VCaP (cell line): ENCODE results near the gene NRXN3.
"Not testable (repeated sequence)": the region's sequence is repeated elsewhere in the genome, so short reads cannot be mapped to it uniquely, and the experiment has no call there.

Experiments used
- H3K27ac ChIP-seq: fragments of 450-650 bp; 2 replicates; pipeline ENCODE4 v1.5.1; 2017
- CTCF ChIP-seq: fragments of 450-650 bp; conservative IDR thresholded peaks from 2 replicates; pipeline ENCODE4 v1.5.1; 2017; ENCODE audit warnings: mild to moderate bottlenecking, moderate library complexity

The NRXN3 gene

GRCh38 chr14:78535041-78535440, 364.9 kb downstream of the NRXN3 start:
- peak overlapping the region; percentile 54 for H3K27ac ChIP-seq
- no peak for TF ChIP-seq CTCF

DNA sequence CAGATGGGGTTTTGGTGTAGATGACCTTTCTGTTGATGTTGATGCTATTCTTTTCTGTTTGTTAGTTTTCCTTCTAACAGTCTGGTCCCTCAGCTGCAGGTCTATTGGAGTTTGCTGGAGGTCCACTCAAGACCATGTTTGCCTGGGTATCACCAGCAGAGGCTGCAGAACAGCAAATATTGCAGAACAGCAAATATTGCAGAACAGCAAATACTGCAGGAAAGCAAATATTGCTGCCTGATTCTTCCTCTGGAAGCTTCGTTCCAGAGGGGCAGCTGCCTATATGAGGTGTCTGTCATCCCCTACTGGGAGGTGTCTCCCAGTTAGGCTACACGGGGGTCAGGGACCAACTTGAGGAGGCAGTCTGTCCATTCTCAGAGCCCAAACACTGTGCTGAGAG, 371.6 kb downstream of the NRXN3 start:
- H3K27ac ChIP-seq: peak overlapping the region; percentile 60

GRCh38 chr14:78543433-78543832, 373.3 kb downstream of the NRXN3 start:
- no peak overlapping the region for H3K27ac ChIP-seq
- TF ChIP-seq CTCF: no peak

DNA sequence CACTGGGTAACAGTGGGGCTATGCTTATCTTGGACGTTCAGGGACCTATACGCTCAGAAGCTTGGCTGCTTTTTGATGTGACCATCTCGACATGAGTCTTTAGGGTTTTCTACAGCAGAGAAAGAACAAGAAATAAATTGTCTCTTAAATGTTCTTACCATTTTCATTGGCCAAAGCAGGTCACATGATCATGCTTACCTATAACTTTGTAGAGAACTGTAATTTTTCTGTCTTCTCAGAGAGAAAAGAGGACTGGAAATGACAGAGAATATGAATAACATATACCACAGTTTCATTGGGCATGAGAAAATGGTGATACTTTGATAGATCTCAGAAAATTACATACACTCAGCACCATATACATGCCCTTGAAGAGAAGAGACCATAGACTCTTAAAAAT, 390.9 kb downstream of the NRXN3 start:
- no peak overlapping the region for H3K27ac ChIP-seq
- TF ChIP-seq CTCF: no peak

GRCh38 chr14:78566026-78566858, 396.1 kb downstream of the NRXN3 start:
- H3K27ac ChIP-seq: peak overlapping the region; percentile 40; the same call in 1 of the 2 replicates

GRCh38 chr14:78566859-78567172, 396.6 kb downstream of the NRXN3 start:
- H3K27ac ChIP-seq: peak overlapping the region; percentile 40; the same call in 1 of the 2 replicates
- TF ChIP-seq CTCF: peak; percentile 52

More at GRCh38 chr14:78566026-78566858, 396.1 kb downstream of the NRXN3 start:
- peak; percentile 91 for TF ChIP-seq CTCF

- no peak for TF ChIP-seq CTCF
- H3K27ac ChIP-seq: peak overlapping the region; percentile 40; the same call in 1 of the 2 replicates
These were observed 397.2 kb downstream of the NRXN3 start for GRCh38 chr14:78567343-78567742.

- not testable (repeated sequence) for H3K27ac ChIP-seq
These were observed 403.6 kb downstream of the NRXN3 start for GRCh38 chr14:78573736-78574135.
